WTC11 (cell line): ENCODE results near the gene GPRIN3. TPM values are rescaled to one million over a fixed set of nuclear protein-coding genes. Genes with fewer than 3 reads are reported as not detected.

Experiments
- ATAC-seq: fragments of 200-7000 bp; cut with Tn5 transposase; 2 replicates; pipeline ENCODE4 v1.10.0; 2021; ENCODE audit warnings: mild to moderate bottlenecking, moderate library complexity
- CTCF ChIA-PET: fragments of 300-600 bp; sonication (Branson Sonifier 250); formaldehyde crosslinking; loops from one replicate; lab custom pipeline; 2021; ENCODE audit warnings: antibody characterized with exemption; lab: Charles Lee
- POLR2A ChIA-PET: fragments of 350-600 bp; sonication (Branson Sonifier 250); formaldehyde crosslinking; loops from one replicate; lab custom pipeline; 2021; ENCODE audit warnings: antibody characterized with exemption; lab: Charles Lee
- DNase-seq: peaks from one replicate; pipeline ENCODE4 v3.0.0; 2021; ENCODE audit warnings: low spot score
- H3K27ac Mint-ChIP-seq: 2 replicates; pipeline ENCODE4 v1.8.0; 2021; ENCODE audit warnings: mixed read lengths
- H3K27me3 Mint-ChIP-seq: 2 replicates; pipeline ENCODE4 v1.8.0; 2021; ENCODE audit warnings: low read depth, mild to moderate bottlenecking, moderate library complexity, mixed read lengths
- H3K36me3 Mint-ChIP-seq: 2 replicates; pipeline ENCODE4 v1.8.0; 2021; ENCODE audit warnings: mixed read lengths
- H3K4me1 Mint-ChIP-seq: 2 replicates; pipeline ENCODE4 v1.8.0; 2022; ENCODE audit warnings: mixed read lengths
- H3K4me3 Mint-ChIP-seq: 2 replicates; pipeline ENCODE4 v1.8.0; 2021; ENCODE audit warnings: mild to moderate bottlenecking, moderate library complexity, mixed read lengths
- H3K9me3 Mint-ChIP-seq: 2 replicates; pipeline ENCODE4 v1.8.0; 2021; ENCODE audit warnings: mixed read lengths
- CREB1 ChIP-seq: sonication (generic); formaldehyde crosslinking; IDR thresholded peaks from 2 replicates; pipeline ENCODE4 v1.8.0; 2023; ENCODE audit warnings: mild to moderate bottlenecking, missing genetic modification reagents
- CTCF ChIP-seq: fragments of 200-600 bp; IDR thresholded peaks from 2 replicates; pipeline ENCODE4 v1.8.0; 2022; ENCODE audit warnings: antibody characterized with exemption
- E2F5 ChIP-seq: sonication (generic); formaldehyde crosslinking; IDR thresholded peaks from 2 replicates; pipeline ENCODE4 v1.8.1; 2022; ENCODE audit warnings: mild to moderate bottlenecking, moderate library complexity, missing genetic modification reagents
- ESRRA ChIP-seq: sonication (generic); formaldehyde crosslinking; IDR thresholded peaks from 2 replicates; pipeline ENCODE4 v1.8.1; 2022; ENCODE audit warnings: mild to moderate bottlenecking, missing genetic modification reagents, borderline replicate concordance
- IRF2 ChIP-seq: sonication (generic); formaldehyde crosslinking; IDR thresholded peaks from 2 replicates; pipeline ENCODE4 v1.8.0; 2022; ENCODE audit warnings: low read depth, missing genetic modification reagents, borderline replicate concordance
- JAZF1 ChIP-seq: fragments of 250-450 bp; sonication (Bioruptor Pico); IDR thresholded peaks from 2 replicates; pipeline ENCODE4 v1.9.0; 2021; ENCODE audit warnings: moderate library complexity, mild to moderate bottlenecking, inconsistent platforms
- MYBL2 ChIP-seq: sonication (generic); formaldehyde crosslinking; IDR thresholded peaks from 2 replicates; pipeline ENCODE4 v1.8.1; 2023; ENCODE audit warnings: mild to moderate bottlenecking, moderate library complexity, missing genetic modification reagents
- NFE2L1 ChIP-seq: sonication (generic); formaldehyde crosslinking; IDR thresholded peaks from 2 replicates; pipeline ENCODE4 v1.8.1; 2023; ENCODE audit warnings: missing genetic modification reagents
- USF2 ChIP-seq: sonication (generic); formaldehyde crosslinking; IDR thresholded peaks from 2 replicates; pipeline ENCODE4 v1.8.1; 2023; ENCODE audit warnings: mild to moderate bottlenecking, missing genetic modification reagents, moderate library complexity
- ZNF138 ChIP-seq: sonication (generic); formaldehyde crosslinking; conservative IDR thresholded peaks from 2 replicates; pipeline ENCODE4 v1.8.1; 2022; ENCODE audit warnings: mild to moderate bottlenecking, moderate library complexity, missing genetic modification reagents
- ZNF219 ChIP-seq: sonication (generic); formaldehyde crosslinking; IDR thresholded peaks from 2 replicates; pipeline ENCODE4 v1.8.0; 2023; ENCODE audit warnings: missing genetic modification reagents, mild to moderate bottlenecking, borderline replicate concordance
- ZNF263 ChIP-seq: sonication (generic); formaldehyde crosslinking; IDR thresholded peaks from 2 replicates; pipeline ENCODE4 v1.8.1; 2022; ENCODE audit warnings: low read depth, mild to moderate bottlenecking, moderate library complexity, missing genetic modification reagents
- ZNF317 ChIP-seq: sonication (generic); formaldehyde crosslinking; IDR thresholded peaks from 2 replicates; pipeline ENCODE4 v1.8.1; 2023; ENCODE audit warnings: low read depth, mild to moderate bottlenecking, moderate library complexity, missing genetic modification reagents, borderline replicate concordance
- ZNF416 ChIP-seq: fragments of 250-450 bp; sonication (Bioruptor Pico); IDR thresholded peaks from 2 replicates; pipeline ENCODE4 v1.9.0; 2021; ENCODE audit warnings: mild to moderate bottlenecking, inconsistent platforms
- ZNF423 ChIP-seq: fragments of 250-450 bp; sonication (Bioruptor Pico); IDR thresholded peaks from 2 replicates; pipeline ENCODE4 v2.1.2; 2022; ENCODE audit warnings: mild to moderate bottlenecking, moderate library complexity
- total RNA-seq: library from RNA; stranded (reverse); gene quantifications from 3 replicates; pipeline ENCODE4 v1.2.3, GENCODE V29; 2021
- TF ChIP-seq, protein P1 (sequence below): sonication (generic); formaldehyde crosslinking; IDR thresholded peaks from 2 replicates; pipeline ENCODE4 v1.8.0; 2023; ENCODE audit warnings: missing genetic modification reagents, mild to moderate bottlenecking, borderline replicate concordance

The GPRIN3 gene
- total RNA-seq, 1 experiment from 2014 or later: 2.0 TPM

- TF ChIP-seq MYBL2 (CRISPR knock-in tag) (no peak), CREB1 (no peak), E2F5 (no peak), ZNF423 (CRISPR knock-in tag) (no peak)
- TF ChIP-seq, protein P1, sequence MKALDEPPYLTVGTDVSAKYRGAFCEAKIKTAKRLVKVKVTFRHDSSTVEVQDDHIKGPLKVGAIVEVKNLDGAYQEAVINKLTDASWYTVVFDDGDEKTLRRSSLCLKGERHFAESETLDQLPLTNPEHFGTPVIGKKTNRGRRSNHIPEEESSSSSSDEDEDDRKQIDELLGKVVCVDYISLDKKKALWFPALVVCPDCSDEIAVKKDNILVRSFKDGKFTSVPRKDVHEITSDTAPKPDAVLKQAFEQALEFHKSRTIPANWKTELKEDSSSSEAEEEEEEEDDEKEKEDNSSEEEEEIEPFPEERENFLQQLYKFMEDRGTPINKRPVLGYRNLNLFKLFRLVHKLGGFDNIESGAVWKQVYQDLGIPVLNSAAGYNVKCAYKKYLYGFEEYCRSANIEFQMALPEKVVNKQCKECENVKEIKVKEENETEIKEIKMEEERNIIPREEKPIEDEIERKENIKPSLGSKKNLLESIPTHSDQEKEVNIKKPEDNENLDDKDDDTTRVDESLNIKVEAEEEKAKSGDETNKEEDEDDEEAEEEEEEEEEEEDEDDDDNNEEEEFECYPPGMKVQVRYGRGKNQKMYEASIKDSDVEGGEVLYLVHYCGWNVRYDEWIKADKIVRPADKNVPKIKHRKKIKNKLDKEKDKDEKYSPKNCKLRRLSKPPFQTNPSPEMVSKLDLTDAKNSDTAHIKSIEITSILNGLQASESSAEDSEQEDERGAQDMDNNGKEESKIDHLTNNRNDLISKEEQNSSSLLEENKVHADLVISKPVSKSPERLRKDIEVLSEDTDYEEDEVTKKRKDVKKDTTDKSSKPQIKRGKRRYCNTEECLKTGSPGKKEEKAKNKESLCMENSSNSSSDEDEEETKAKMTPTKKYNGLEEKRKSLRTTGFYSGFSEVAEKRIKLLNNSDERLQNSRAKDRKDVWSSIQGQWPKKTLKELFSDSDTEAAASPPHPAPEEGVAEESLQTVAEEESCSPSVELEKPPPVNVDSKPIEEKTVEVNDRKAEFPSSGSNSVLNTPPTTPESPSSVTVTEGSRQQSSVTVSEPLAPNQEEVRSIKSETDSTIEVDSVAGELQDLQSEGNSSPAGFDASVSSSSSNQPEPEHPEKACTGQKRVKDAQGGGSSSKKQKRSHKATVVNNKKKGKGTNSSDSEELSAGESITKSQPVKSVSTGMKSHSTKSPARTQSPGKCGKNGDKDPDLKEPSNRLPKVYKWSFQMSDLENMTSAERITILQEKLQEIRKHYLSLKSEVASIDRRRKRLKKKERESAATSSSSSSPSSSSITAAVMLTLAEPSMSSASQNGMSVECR (CRISPR knock-in tag): no peak
Observed at GRCh38 chr4:89295415-89295927, 12.1 kb downstream of the GPRIN3 start (continued).

DNA sequence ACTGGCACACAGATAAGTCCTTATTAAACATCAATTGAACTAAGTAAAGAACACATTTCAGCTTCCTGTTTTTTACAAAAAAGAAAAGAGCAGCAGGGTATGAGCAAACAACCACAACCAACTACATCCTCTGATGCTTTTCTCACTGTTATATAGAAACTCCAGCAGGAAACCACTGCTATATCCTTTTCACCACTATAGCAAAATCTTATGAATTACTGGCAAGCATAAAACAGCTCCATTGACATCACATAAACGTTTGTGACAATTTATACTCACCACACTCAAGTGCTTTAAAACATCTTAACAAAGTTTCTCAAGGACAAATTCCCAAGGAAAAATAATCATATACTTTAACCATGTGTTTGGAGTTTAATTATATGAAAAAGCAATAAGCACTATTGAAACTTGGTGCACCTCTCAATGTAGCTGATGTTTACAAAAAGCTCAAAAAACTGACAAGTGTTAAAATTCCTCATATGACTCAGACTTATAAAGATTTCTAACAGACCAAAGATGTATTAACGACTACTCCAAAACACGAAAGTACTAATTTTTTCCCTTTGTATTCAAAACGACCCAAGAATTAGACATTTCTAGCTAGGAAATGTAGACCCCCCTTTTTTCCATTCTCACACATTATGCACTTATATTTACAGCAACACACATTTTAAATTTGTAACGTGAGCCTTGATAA, 12.9 kb downstream of the GPRIN3 start:
- DNase-seq: no peak
- ChIA-PET CTCF (interaction anchor here (1.0 kb wide), 1 partner anchor 40 kb away, joined by 3 read pairs; no protein-coding TSS in a partner anchor), POLR2A (no interaction called here)
- ATAC-seq: no peak
- H3K4me1 Mint-ChIP-seq: peaks cover 29% of the 10 kb centered on the region
- peaks cover 10% of the 10 kb centered on the region for H3K36me3 Mint-ChIP-seq
- H3K27me3 Mint-ChIP-seq: no peaks in the 10 kb centered on the region
- H3K9me3 Mint-ChIP-seq: peaks cover 20% of the 10 kb centered on the region
- H3K4me3 Mint-ChIP-seq: no peak overlapping the region
- TF ChIP-seq CTCF: no peak
- no peak for TF ChIP-seq ZNF263 (CRISPR knock-in tag)
- TF ChIP-seq ZNF219: no peak
- TF ChIP-seq IRF2: no peak
- no peak for TF ChIP-seq ZNF416 (CRISPR knock-in tag)
- TF ChIP-seq E2F5: no peak
- no peak for TF ChIP-seq ZNF317 (CRISPR knock-in tag)
- TF ChIP-seq JAZF1 (CRISPR knock-in tag): no peak
- H3K27ac Mint-ChIP-seq: no peak overlapping the region

DNA sequence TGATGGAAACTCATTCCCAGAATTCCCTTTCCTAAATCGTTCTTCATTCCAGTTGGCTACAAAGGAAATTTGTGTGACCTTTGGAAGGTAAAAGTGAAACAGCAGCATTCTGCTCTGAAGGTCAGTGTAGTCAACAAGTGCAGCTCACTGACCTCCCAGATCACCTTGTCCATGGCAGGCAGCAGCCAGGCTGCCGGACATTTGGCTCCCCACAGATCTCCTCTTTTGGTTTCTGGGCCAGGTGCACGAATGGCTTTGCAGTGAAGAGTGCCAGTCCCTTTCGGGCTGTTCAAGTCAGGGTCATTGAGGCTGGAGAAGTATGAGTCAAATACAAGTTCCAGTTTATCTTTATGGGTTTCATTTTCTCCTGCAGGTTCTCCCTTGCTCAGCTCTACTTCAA, 14.3 kb downstream of the GPRIN3 start:
- H3K4me3 Mint-ChIP-seq: no peak overlapping the region
- H3K4me1 Mint-ChIP-seq: peaks cover 22% of the 10 kb centered on the region
- ATAC-seq (no peak), DNase-seq (no peak)
- no peak overlapping the region for H3K27ac Mint-ChIP-seq
- CTCF ChIA-PET: no interaction called here
- POLR2A ChIA-PET: no interaction called here
- TF ChIP-seq USF2: no peak
- no peak for TF ChIP-seq NFE2L1 (CRISPR knock-in tag)
- no peak for TF ChIP-seq ESRRA (CRISPR knock-in tag)
- TF ChIP-seq ZNF138 (CRISPR knock-in tag): no peak
- peaks cover 20% of the 10 kb centered on the region for H3K9me3 Mint-ChIP-seq
- peaks cover 10% of the 10 kb centered on the region for H3K36me3 Mint-ChIP-seq
- no peaks in the 10 kb centered on the region for H3K27me3 Mint-ChIP-seq
